ENCODE data around the gene ZMIZ1.

Gene ZMIZ1

GRCh38 chr10:79067241-79068202, 1.2 kb upstream of the ZMIZ1 start:
- peak; percentile 97 for DNase-seq

DNA sequence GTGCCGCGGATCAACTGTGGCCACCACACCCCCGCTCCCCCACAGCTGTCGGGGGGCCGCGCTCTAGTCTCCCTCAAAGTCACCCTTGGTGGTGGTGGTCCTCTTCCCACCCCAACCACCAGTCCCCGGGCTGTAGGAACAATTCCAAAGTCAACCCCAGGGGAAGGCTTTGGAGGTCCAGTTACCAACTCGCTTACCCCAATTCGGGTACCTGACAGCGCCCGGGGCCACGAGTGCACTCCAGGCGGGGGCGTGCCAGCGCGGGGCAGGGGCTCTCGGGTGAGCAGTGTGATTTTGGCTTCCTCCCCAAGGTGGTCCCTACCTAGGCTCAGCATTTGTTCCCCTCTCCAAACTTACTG, 584 bp upstream of the ZMIZ1 start:
- no peak for DNase-seq

GRCh38 chr10:79069325-79070080, 737 bp downstream of the ZMIZ1 start:
- peak; percentile 62 for DNase-seq

- DNase-seq = peak; percentile 64
These were observed 1.4 kb downstream of the ZMIZ1 start for GRCh38 chr10:79070081-79070605.

DNA sequence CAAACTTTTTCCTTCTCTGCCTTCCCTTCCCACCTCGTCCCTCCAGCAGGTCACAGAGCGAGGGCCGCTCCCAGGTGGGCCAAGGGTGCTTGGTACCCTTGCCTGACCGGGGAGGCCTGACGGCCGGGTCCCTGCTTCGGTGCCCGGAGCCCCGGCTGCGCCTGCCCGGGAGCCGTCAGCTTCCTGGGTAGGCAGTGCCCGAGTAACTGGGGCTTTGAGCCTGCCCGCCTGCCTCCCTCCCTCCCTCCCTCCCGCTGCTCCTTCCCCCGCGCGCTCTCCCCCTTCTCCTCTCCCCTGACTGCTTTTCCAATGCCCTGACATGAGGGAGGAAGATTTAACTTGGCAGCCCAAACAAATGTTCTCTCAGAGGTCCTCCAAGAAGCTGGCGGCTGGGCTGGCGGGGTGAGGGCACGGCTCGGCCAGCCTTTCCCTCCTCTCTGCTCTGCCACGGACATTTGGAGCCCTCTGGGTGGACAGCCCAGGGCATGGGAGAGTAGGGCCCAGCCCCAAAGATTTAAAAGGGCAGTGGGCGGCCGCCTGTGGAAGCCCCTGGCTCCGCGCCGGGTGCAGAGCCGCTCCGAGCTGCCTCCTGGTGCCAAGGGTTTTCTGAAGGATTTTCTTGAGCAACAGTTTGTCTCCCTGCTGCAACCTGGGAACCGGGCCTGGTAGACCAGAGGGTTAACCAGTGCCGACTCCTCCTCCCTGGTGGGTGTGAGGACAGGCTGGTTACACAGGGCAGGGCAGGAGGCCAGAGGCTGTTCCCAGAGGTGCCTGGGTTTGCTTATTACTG, 2.0 kb downstream of the ZMIZ1 start:
- peak; percentile 89 for DNase-seq

- no peak for DNase-seq
These were observed 2.7 kb downstream of the ZMIZ1 start for GRCh38 chr10:79071396-79071923.

GRCh38 chr10:79072041-79072441, 3.3 kb downstream of the ZMIZ1 start:
- no peak for DNase-seq

DNA sequence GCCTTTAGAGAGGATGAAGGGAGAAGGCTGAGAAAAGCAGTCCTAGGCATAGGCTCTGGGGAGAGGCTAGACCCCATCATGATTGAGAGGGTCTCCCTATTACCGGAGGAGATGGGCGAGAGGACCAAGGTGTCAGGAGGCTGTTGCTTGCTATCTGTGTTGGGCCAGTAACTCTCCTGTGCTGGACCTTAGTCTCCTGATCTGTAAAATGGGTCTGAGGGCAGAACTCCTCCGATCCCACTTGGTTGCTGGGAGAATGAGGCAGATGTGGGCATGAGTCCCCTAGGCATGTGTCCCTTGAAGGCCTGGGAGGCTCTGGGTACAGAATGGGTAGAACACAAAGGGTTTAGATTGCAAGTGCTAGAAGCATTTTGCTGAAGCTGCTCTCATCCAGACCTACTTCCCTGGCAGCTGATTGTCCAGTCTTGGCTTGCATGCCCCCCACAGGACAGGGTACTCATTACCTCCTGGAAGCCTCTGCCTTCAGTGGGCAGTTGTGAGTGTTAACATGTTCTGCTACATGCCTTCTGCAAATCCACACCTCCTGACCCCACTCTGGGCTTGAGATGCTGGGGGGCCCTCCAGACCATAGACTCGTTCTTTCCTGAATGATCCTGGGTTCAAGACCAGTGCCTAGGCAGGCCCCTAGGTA, 4.4 kb downstream of the ZMIZ1 start:
- DNase-seq = no peak

GRCh38 chr10:79073784-79074432, 5.1 kb downstream of the ZMIZ1 start:
- DNase-seq = no peak

- DNase-seq = no peak
These were observed 6.0 kb downstream of the ZMIZ1 start for GRCh38 chr10:79074732-79075131.

DNA sequence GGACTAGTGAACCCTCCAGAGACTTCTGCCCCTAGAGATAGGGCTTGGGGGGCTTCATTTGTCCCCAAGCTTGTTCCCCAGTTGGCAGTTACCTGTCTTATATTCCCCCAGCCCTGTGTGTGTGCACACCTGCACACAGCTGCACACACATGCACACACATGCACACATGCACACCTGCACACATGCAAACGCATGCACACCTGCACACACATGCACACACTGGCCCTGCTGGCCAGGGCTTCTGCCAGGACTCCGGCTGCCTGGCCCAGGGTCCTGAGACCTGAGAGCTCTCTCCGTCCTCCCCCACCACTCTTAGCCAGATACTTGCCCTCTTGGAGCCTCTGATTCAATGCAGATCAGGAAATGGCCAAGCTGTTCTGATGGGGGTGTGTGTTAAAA, 6.7 kb downstream of the ZMIZ1 start:
- DNase-seq = no peak

GRCh38 chr10:79077488-79078173, 8.9 kb downstream of the ZMIZ1 start:
- DNase-seq = no peak

DNA sequence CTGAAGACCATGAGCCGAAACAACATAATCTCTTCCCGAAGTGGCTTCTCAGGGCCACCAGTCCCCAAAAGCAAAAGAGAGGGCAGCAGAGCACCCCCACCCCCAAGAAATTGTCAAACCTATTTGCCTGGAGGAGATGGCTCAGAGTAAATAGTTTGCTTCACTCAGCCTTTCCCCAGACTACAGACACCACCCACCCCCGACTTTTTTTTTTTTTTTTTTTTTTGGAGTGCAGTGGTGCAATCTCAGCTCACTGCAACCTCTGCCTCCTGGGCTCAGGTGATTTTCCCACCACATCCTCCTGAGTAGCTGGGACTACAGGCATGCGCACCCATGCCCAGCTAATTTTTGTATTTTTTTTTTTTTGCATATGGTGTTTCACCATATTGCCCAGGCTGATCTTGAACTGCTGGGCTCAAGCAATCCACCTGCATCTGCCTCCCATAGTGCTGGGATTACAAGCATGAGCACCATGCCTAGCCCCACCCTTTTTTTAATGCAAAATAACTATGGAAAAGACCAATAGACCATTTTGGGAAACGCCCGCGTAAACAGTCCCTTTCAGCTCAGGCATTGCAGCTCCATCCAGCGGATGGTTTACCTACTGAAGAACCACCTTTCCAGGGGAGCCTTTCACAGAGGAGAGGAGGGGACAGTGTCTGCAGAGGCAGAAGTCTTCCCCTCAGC, 9.7 kb downstream of the ZMIZ1 start:
- no peak for DNase-seq

GRCh38 chr10:79079054-79079397, 10.3 kb downstream of the ZMIZ1 start:
- DNase-seq = no peak

GRCh38 chr10:79079490-79080355, 11.0 kb downstream of the ZMIZ1 start:
- peak; percentile 92 for DNase-seq

DNA sequence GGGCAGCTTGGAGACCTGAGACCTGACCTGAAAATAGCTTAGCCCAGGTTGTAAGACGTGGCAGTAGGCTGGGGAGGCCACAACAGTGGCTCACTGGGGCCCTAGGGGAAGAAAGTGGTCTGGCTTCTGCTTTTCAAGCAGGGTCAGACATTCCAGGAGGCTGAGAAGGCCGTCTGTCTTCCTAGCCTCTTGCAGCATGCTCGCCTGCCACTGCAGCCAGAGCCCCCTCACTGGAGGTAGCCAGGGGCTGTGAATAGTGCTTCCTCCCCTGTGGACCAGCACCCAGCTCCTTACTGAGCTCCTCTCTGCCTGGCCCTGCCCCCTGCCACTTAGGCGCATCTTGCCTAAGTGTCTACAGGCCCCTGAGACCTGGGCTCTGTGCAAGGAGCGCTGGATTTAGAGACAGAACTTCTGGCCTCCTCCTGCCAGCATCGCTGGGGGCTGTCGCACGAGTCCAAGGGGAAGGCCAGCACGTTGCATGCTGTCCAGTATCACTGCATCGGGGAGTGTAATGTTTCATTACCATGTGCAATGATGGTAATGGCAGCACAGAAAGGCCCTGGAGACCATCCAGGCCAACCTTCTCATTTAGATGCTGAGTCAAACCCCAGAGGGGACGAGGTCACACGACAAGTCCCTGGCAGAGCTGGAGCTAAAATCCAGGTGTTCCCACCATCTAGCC, 12.7 kb downstream of the ZMIZ1 start:
- peak; percentile 99 for DNase-seq

GRCh38 chr10:79082035-79082373, 13.2 kb downstream of the ZMIZ1 start:
- no peak for DNase-seq

GRCh38 chr10:79082631-79083596, 14.1 kb downstream of the ZMIZ1 start:
- no peak for DNase-seq
